Activated naive CD4-positive, alpha-beta T cell treated with anti-CD3 and anti-CD28 coated beads, Interleukin-2, amount 10 ng/mL, durations not matched to agents 7 days and 5 days (primary cell): ENCODE data around the gene CYBC1.
A peak's percentile ranks its signal among the peaks of the same experiment; 100 is the strongest.
"Not testable (repeated sequence)": the region's sequence is repeated elsewhere in the genome, so short reads cannot be mapped to it uniquely, and the experiment has no call there.

Experiments
- CTCF ChIA-PET: fragments of 350-600 bp; sonication (Branson Sonifier 250); formaldehyde crosslinking; loops from one replicate; lab custom pipeline; 2021; ENCODE audit warnings: antibody characterized with exemption; lab: Charles Lee
- DNase-seq: peaks from one replicate; pipeline ENCODE4 v3.0.0-alpha.2; 2020
- H3K27ac Mint-ChIP-seq: one replicate; pipeline ENCODE4 v1.8.0; 2021; ENCODE audit warnings: mild to moderate bottlenecking, moderate library complexity, mixed read lengths
- H3K27me3 Mint-ChIP-seq: one replicate; pipeline ENCODE4 v1.8.0; 2021; ENCODE audit warnings: mild to moderate bottlenecking, mixed read lengths
- H3K36me3 Mint-ChIP-seq: one replicate; pipeline ENCODE4 v1.8.0; 2021; ENCODE audit warnings: mixed read lengths
- H3K4me1 Mint-ChIP-seq: one replicate; pipeline ENCODE4 v1.8.0; 2021; ENCODE audit warnings: mixed read lengths
- H3K4me3 Mint-ChIP-seq: one replicate; pipeline ENCODE4 v1.8.0; 2021; ENCODE audit warnings: mild to moderate bottlenecking, moderate library complexity, mixed read lengths
- H3K9me3 Mint-ChIP-seq: one replicate; pipeline ENCODE4 v1.8.0; 2021; ENCODE audit warnings: mixed read lengths

CYBC1 gene

GRCh38 chr17:82463925-82464566 is 13.5 kb upstream of the CYBC1 start:
- H3K27me3 Mint-ChIP-seq, result no peaks in the 10 kb centered on the region
- H3K4me3 Mint-ChIP-seq, result no peak overlapping the region
- peaks cover 68% of the 10 kb centered on the region for H3K36me3 Mint-ChIP-seq
- H3K27ac Mint-ChIP-seq, result peak overlapping the region; percentile 62
- peaks cover 53% of the 10 kb centered on the region for H3K4me1 Mint-ChIP-seq
- no peak for DNase-seq
- CTCF ChIA-PET, result interaction anchor here (1.4 kb wide), 1 partner anchor 12 kb away, joined by 3 read pairs; no protein-coding TSS in a partner anchor
- H3K9me3 Mint-ChIP-seq, result no peaks in the 10 kb centered on the region

DNA sequence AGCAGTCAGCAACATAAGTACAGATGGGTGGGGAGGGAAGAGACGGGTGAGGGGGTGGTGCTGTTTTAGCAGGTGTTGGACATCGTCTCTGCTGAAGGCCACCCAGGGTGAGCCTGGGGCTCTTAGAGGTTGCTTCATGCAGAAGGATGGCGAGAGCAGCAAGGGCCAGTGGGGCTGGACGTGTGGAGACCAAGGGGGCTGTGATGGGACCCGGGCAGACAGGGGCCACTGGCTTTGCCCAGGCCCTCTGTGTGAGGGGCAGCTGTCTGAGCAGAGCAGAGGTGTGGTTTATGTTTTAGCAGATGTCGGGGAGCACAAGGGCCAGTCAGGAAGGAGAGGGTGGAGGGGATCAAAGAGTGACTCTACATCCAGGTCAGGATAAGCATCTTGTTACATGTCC is 12.8 kb upstream of the CYBC1 start:
- DNase-seq, result no peak
- CTCF ChIA-PET, result interaction anchor here (1.4 kb wide), 1 partner anchor 12 kb away, joined by 3 read pairs; no protein-coding TSS in a partner anchor
- Mint-ChIP-seq H3K27ac (peak overlapping the region; percentile 62), H3K4me3 (no peak overlapping the region), H3K9me3 (no peaks in the 10 kb centered on the region), H3K27me3 (no peaks in the 10 kb centered on the region), H3K4me1 (peaks cover 53% of the 10 kb centered on the region), H3K36me3 (peaks cover 64% of the 10 kb centered on the region)

- no peak for DNase-seq
- no peaks in the 10 kb centered on the region for H3K27me3 Mint-ChIP-seq
- peaks cover 64% of the 10 kb centered on the region for H3K4me1 Mint-ChIP-seq
- no peaks in the 10 kb centered on the region for H3K9me3 Mint-ChIP-seq
- H3K36me3 Mint-ChIP-seq, result peaks cover 69% of the 10 kb centered on the region
- H3K4me3 Mint-ChIP-seq, result no peak overlapping the region
- peak overlapping the region; percentile 75 for H3K27ac Mint-ChIP-seq
- CTCF ChIA-PET, result no interaction called here
Observed at GRCh38 chr17:82461827-82462524, 11.4 kb upstream of the CYBC1 start.

DNA sequence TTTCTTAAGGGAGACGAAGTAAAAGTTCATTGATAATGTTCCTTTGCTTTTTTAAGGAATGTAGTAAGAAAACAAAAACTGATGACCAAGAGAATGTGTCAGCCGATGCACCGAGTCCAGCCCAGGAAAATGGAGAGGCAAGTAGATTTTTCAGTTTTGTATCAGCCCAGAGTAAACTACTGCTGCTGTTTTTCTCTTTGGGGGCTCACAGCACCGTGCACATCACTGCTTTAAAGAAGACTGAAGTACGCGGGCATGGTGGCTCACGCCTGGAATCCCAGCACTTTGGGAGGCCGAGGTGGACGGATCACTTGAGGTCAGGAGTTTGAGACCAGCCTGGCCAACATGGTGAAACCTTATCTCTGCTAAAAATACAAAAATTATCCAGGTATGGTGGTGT is 9.4 kb upstream of the CYBC1 start:
- Mint-ChIP-seq H3K36me3 (peaks cover 64% of the 10 kb centered on the region), H3K4me3 (peak overlapping the region; percentile 94), H3K27ac (peak overlapping the region; percentile 91), H3K4me1 (peaks cover 62% of the 10 kb centered on the region)
- H3K9me3 Mint-ChIP-seq, H3K27me3 Mint-ChIP-seq, DNase-seq, CTCF ChIA-PET: not testable (repeated sequence)

DNA sequence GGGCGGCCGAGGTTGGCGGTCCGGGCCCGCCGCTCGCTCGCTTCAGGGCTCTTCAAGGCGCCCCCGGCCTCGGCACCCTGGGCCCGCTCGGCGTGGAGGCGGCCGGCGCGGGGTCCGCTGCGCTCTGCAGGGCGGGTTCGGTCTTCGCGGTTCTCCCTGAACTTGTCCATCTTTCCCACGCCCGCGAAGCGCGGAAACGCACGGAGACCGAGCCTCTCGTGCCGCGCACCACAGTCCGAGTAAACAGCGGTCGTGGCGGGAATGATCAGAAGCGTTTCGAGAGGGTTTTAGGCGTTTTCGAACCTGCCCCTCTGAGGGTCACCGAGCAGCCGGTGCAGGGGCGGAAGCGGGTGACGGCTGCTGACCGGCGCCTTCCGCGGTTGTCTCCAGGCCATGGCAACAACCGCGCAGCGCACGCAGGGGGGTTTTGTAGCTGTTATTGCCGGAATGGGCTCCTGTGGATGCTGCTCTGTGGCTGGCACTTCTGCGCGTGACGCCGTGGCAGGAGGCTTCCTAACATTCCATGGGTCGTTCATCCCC is 8.4 kb upstream of the CYBC1 start:
- CTCF ChIA-PET, result no interaction called here
- Mint-ChIP-seq H3K4me1 (peaks cover 52% of the 10 kb centered on the region), H3K4me3 (peak overlapping the region; percentile 94), H3K27me3 (no peaks in the 10 kb centered on the region), H3K27ac (peak overlapping the region; percentile 91), H3K9me3 (peaks cover 4% of the 10 kb centered on the region), H3K36me3 (peaks cover 58% of the 10 kb centered on the region)
- peak; percentile 60 for DNase-seq

DNA sequence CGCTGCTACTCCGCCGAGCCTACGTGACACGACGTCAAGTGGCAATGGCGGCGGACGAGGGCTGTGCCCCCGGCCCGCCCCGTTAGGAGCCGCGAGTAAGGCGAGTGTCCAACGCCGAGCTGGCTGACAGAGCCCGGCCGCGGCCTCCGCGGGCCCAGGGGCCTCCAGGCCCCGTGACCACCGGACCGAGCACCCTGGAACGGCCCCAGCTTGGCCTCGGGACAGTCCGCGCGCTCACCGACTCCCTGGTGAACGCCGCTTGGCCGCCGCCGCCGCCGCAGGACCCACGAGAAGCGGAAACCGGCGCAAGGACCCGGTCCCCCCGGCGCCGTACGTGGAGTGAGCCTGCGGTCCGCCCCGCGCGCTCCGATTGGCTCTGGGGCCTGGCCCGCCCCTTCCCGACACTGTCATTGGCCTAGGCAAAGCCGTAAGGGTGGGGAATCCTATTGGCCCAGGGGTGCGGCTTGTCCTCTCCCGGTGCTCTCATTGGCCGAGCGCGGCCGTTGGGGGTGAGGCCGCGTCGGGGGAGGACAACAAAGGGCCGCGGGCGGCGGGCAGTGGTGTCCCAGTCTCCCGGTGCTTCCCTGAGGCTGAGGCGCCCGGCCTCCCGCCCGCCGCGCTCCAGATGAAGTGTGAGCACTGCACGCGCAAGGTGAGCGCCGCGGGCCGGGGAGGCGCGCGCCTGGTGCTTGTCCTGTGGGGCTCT is 7.8 kb upstream of the CYBC1 start, which contains the start of gene NARF:
Gene NARF, plus strand, starts transcription at position 563 of the 706 bp plus-strand sequence. Its CDS starts 63 bp downstream, at position 626.
- DNase-seq, result peak; percentile 98
- peaks cover 52% of the 10 kb centered on the region for H3K36me3 Mint-ChIP-seq
- peaks cover 4% of the 10 kb centered on the region for H3K9me3 Mint-ChIP-seq
- peaks cover 48% of the 10 kb centered on the region for H3K4me1 Mint-ChIP-seq
- CTCF ChIA-PET, result interaction anchor here (1.2 kb wide), 1 partner anchor 39 kb away, joined by 3 read pairs; no protein-coding TSS in a partner anchor
- peak within 1 kb of the TSS; percentile 94 for H3K4me3 Mint-ChIP-seq
- no peaks in the 10 kb centered on the region for H3K27me3 Mint-ChIP-seq
- H3K27ac Mint-ChIP-seq, result peak within 1 kb of the TSS; percentile 93

DNA sequence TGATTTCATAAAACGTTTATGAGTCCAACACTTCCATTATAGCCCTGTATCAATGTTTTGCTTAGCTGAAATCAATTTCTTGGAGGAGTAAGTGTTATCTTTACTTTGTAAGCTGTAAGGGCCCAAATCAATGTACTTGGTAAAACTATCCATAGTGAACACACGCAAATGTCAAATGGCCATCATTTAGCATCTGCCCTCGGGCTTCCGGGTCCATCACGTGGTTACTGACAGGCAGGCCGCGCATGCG is 7.3 kb upstream of the CYBC1 start:
- Mint-ChIP-seq H3K9me3 (peaks cover 4% of the 10 kb centered on the region), H3K36me3 (peaks cover 50% of the 10 kb centered on the region), H3K4me3 (peak overlapping the region; percentile 94), H3K27ac (peak overlapping the region; percentile 93), H3K27me3 (no peaks in the 10 kb centered on the region), H3K4me1 (peaks cover 48% of the 10 kb centered on the region)
- no peak for DNase-seq
- CTCF ChIA-PET, result interaction anchor here (1.2 kb wide), 1 partner anchor 39 kb away, joined by 3 read pairs; no protein-coding TSS in a partner anchor

- no peak for DNase-seq
- Mint-ChIP-seq H3K27me3 (no peaks in the 10 kb centered on the region), H3K36me3 (peaks cover 47% of the 10 kb centered on the region), H3K27ac (peak overlapping the region; percentile 93), H3K9me3 (peaks cover 4% of the 10 kb centered on the region), H3K4me1 (peaks cover 46% of the 10 kb centered on the region), H3K4me3 (peak overlapping the region; percentile 94)
- CTCF ChIA-PET, result interaction anchor here (1.2 kb wide), 1 partner anchor 38 kb away, joined by 3 read pairs; no protein-coding TSS in a partner anchor
Observed at GRCh38 chr17:82457073-82457928, 6.7 kb upstream of the CYBC1 start.

DNA sequence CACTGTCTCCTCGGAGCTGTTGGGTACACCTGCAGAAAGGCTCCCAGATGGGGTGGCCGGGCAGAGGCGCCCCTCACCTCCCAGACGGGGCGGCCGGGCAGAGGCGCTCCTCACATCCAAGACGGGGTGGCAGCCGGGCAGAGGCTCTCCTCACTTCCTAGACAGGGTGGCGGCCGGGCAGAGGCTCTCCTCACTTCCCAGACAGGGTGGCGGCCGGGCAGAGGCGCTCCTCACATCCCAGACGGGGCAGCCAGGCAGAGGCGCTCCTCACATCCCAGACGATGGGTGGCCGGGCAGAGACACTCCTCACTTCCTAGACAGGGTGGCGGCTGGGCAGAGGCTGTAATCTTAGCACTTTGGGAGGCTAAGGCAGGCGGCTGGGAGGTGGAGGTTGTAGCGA is 3.2 kb upstream of the CYBC1 start:
- H3K9me3 Mint-ChIP-seq, H3K27ac Mint-ChIP-seq, CTCF ChIA-PET, H3K4me3 Mint-ChIP-seq, DNase-seq, H3K27me3 Mint-ChIP-seq: not testable (repeated sequence)
- Mint-ChIP-seq H3K4me1 (peaks cover 49% of the 10 kb centered on the region), H3K36me3 (peaks cover 42% of the 10 kb centered on the region)

DNA sequence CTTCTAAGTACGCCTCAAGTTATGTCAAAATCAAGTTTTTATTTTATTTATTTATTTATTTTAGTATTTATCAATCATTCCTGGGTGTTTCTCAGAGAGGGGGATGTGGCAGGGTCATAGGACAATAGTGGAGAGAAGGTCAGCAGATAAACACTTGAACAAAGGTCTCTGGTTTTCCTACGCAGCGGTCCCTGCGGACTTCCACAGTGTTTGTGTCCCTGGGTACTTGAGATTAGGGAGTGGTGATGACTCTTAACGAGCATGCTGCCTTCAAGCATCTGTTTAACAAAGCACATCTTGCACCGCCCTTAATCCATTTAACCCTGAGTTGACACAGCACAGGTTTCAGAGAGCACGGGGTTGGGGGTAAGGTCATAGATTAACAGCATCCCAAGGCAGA is 2.6 kb upstream of the CYBC1 start:
- Mint-ChIP-seq H3K4me1 (peaks cover 49% of the 10 kb centered on the region), H3K27ac (peak overlapping the region; percentile 69), H3K36me3 (peaks cover 42% of the 10 kb centered on the region)
- H3K4me3 Mint-ChIP-seq, H3K27me3 Mint-ChIP-seq, DNase-seq, H3K9me3 Mint-ChIP-seq, CTCF ChIA-PET: not testable (repeated sequence)

GRCh38 chr17:82452162-82452561 is 1.6 kb upstream of the CYBC1 start:
- peak overlapping the region; percentile 98 for H3K27ac Mint-ChIP-seq
- H3K4me3 Mint-ChIP-seq, result peak overlapping the region; percentile 96
- peaks cover 41% of the 10 kb centered on the region for H3K36me3 Mint-ChIP-seq
- no peak for DNase-seq
- peaks cover 47% of the 10 kb centered on the region for H3K4me1 Mint-ChIP-seq
- no peaks in the 10 kb centered on the region for H3K27me3 Mint-ChIP-seq
- H3K9me3 Mint-ChIP-seq, result peaks cover 4% of the 10 kb centered on the region
- CTCF ChIA-PET, result interaction anchor here (0.7 kb wide), 1 partner anchor 102 kb away, joined by 3 read pairs; no protein-coding TSS in a partner anchor

DNA sequence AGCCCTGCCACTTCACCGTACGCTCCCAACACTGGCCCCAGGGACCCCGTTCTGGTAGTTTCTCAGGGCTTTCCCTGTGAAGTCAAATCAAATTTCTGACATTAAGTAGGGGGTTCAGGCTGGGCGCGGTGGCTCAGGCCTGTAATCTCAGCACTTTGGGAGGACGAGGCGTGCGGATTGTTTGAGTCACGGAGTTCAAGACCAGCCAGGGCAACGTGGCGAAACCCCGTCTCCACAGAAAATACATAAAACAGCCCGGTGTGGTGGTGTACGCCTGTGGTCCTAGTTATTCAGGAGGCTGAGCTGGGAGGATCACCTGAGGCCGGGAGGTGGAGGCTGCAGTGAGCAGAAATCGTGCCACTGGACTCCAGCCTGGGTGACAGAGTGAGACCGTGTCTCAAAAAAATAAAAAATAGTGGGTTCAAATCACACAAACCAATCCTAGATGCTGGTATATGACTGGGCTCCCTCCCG is 632 bp downstream of the CYBC1 start:
- H3K36me3 Mint-ChIP-seq, result peaks cover 45% of the 10 kb centered on the region
- H3K27me3 Mint-ChIP-seq, result no peaks in the 10 kb centered on the region
- peak; percentile 38 for DNase-seq
- H3K9me3 Mint-ChIP-seq, result peaks cover 4% of the 10 kb centered on the region
- H3K4me1 Mint-ChIP-seq, result peaks cover 46% of the 10 kb centered on the region
- CTCF ChIA-PET, result no interaction called here
- peak overlapping the region; percentile 96 for H3K4me3 Mint-ChIP-seq
- peak overlapping the region; percentile 98 for H3K27ac Mint-ChIP-seq

- CTCF ChIA-PET, result interaction anchor here (0.7 to 1.0 kb wide), 2 partner anchors 21 to 23 kb away, joined by 3 read pairs; no protein-coding TSS in a partner anchor
- Mint-ChIP-seq H3K4me3 (peak overlapping the region; percentile 96), H3K36me3 (peaks cover 44% of the 10 kb centered on the region), H3K27ac (peak overlapping the region; percentile 98), H3K9me3 (peaks cover 3% of the 10 kb centered on the region), H3K27me3 (no peaks in the 10 kb centered on the region), H3K4me1 (peaks cover 46% of the 10 kb centered on the region)
- peak; percentile 85 for DNase-seq
Observed at GRCh38 chr17:82449131-82449882, 1.2 kb downstream of the CYBC1 start.
